IPS-NIHi11 (cell line): Measurements from ENCODE around the gene CREB3L4.
"Not testable (repeated sequence)": the region's sequence is repeated elsewhere in the genome, so short reads cannot be mapped to it uniquely, and the experiment has no call there.

Experiments
- DNase-seq: peaks from one replicate; pipeline ENCODE4 v3.0.0; 2012; ENCODE audit warnings: mixed read lengths, low spot score

CREB3L4 gene

GRCh38 chr1:153985941-153986761, 18.4 kb downstream of the CREB3L4 start, which contains the start of gene RAB13:
TSS of gene RAB13 (minus strand) at chr1:153986339. CDS start at chr1:153986236, 103 bp downstream.
- DNase-seq, result peak; percentile 89

GRCh38 chr1:153987621-153988020, 19.9 kb downstream of the CREB3L4 start:
- no peak for DNase-seq

- DNase-seq, result peak; percentile 90
These were observed 22.9 kb downstream of the CREB3L4 start, which contains the start of gene RPS27 for GRCh38 chr1:153990468-153991150. TSS of gene RPS27 (plus strand) at chr1:153990762. CDS start at chr1:153990797, 35 bp downstream.

GRCh38 chr1:153991151-153991630, 23.5 kb downstream of the CREB3L4 start:
- no peak for DNase-seq

DNA sequence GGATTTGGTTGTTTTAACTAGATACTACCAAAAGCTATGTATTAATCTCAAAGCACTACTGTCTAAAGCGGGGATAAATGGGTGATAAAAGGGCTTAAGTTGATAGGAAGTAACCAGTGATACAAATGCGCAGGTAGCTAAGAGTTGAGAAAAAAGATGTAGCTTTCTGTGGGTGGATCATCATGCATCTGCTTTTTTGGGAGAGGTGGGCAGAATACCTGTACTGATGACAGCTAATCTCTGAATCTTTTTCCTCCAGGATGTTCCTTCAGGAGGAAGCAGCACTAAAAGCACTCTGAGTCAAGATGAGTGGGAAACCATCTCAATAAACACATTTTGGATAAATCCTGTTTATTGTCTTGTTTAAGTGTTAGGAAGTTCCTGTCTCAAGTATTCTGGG, 24.1 kb downstream of the CREB3L4 start:
- DNase-seq, result no peak

GRCh38 chr1:153995202-153995601, 27.5 kb downstream of the CREB3L4 start:
- no peak for DNase-seq

DNA sequence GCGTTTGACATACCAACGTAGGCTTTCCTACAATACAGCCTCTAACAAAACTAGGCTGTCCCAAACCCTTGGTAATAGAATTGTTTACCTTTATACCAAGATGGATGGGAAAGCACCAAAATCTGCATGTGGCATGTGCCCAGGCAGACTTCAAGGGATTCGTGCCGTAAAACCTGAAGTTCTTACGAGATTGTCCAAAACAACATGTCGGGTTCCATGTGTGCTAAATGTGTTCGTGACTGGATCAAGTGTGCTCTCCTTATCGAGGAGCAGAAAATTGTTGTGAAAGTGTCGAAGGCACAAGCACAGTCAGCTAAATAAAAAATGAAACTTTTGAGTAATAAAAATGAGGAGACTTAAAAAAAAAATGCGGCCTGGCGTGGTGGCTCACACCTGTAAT, 27.9 kb downstream of the CREB3L4 start:
- DNase-seq, result no peak

GRCh38 chr1:153996882-153997281, 29.2 kb downstream of the CREB3L4 start:
- DNase-seq, result not testable (repeated sequence)

DNA sequence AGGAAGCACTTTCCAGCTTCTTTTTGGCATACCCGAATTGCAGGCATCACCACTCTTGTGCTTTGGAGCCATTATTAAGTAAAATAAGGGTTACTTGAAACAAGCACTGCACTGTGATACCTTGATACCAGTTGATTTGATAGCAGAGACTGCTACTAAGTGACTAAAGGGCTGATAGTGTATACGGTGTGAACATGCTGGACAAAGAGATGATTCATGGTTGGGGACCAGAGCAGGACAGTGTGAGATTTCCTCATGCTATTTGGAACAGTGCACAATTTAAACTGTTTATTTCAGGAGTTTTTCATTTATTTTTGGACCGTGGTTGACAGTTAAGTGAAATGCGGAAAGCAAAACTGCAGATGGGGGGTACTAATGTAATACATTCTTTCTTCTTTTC, 32.7 kb downstream of the CREB3L4 start:
- no peak for DNase-seq

DNA sequence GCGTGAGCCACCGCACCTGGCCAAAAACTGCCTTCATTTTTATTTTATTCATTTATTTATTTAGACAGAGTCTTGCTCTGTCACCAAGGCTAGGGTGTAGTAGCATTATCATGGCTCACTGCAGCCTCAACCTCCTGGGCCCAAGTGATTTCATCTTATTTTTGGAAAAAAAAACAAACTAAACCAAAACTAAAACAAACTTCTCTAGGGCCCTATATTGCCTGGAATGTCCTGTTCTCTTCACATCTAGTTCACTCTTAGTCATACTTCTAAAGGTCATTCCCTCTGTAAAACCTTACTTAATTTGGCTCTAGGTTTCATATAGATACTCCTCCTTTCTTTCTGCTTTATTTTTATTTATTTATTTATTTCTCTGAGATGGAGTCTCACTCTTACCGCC, 38.4 kb downstream of the CREB3L4 start:
- DNase-seq, result no peak

- no peak for DNase-seq
These were observed 44.4 kb downstream of the CREB3L4 start for GRCh38 chr1:154012129-154012528.

- DNase-seq, result not testable (repeated sequence)
These were observed 44.8 kb downstream of the CREB3L4 start for GRCh38 chr1:154012543-154012942.

DNA sequence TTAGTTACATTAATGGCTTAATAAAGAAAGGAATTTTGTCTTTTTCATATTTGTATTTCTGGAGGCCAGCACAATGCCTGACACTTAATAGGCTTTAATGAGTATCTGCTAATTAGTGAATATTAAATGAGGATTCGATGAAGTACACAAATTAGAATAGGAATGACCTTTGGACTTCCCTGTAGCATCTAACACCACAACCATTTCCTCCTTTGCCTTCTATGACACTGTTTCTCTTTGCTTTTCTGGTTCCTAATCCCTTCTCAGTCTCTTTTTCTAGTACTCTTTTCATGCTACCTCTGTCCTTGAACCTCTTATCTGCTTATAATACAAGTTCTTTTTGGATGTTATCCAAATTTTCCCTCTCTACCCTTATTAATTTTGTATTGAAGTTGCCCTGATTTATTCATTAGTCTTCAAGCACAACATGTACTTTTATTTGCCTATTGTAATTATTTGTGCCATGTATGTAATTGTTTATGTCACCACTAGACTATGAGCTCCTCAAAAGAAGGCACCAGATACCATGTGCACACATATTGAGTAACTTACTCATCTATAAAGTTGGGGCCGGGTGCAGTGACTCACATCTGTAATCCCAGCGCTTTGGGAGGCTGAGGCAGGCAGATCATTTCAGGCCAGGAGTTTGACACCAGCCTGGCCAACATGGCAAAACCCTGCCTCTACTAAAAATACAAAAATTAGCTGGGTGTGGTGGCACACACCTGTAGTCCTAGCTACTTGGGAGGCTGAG, 46.6 kb downstream of the CREB3L4 start:
- DNase-seq, result no peak

- no peak for DNase-seq
These were observed 51.6 kb downstream of the CREB3L4 start for GRCh38 chr1:154019269-154019668.

GRCh38 chr1:154019940-154020339, 52.2 kb downstream of the CREB3L4 start:
- DNase-seq, result no peak
